Sigmoid colon (tissue), 7 donors: Measurements from ENCODE around the gene YTHDF1. TPM values are rescaled to one million over a fixed set of nuclear protein-coding genes. Genes with fewer than 3 reads are reported as not detected.

Experiments used
- DNase-seq: peaks from one replicate; pipeline ENCODE4 v3.0.0-alpha.2; 2019
- H3K27ac ChIP-seq, 4 donors: fragments of 200-600 bp; sonication (generic); one replicate each; pipeline ENCODE4 v1.5.1; 2016 to 2019; ENCODE audit warnings: mild to moderate bottlenecking in 1 of 4
- H3K27me3 ChIP-seq, 3 donors: fragments of 200-600 bp; sonication (generic); one replicate each; pipeline ENCODE4 v1.5.1; 2019; ENCODE audit warnings: mild to moderate bottlenecking in 1 of 3
- H3K36me3 ChIP-seq, 4 donors: fragments of 200-600 bp; sonication (generic); one replicate each; pipeline ENCODE4 v1.5.1; 2016 to 2019
- H3K4me1 ChIP-seq, 4 donors: fragments of 200-600 bp; sonication (generic); one replicate each; pipeline ENCODE4 v1.5.1; 2017 to 2019
- H3K4me3 ChIP-seq, 4 donors: fragments of 200-600 bp; sonication (generic); one replicate each; pipeline ENCODE4 v1.5.1; 2017 to 2019; ENCODE audit warnings: mild to moderate bottlenecking in 2 of 4, moderate library complexity in 1 of 4
- H3K9me3 ChIP-seq, 4 donors: fragments of 200-600 bp in 3 of 4; sonication (generic) in 3 of 4; one replicate each; pipeline versions ENCODE4 v1.5.1 to v1.6.1; 2013 to 2019
- EP300 ChIP-seq, 4 donors: sonication (generic); formaldehyde crosslinking; IDR thresholded peaks; one replicate each; pipeline ENCODE4 v1.6.1; 2017; ENCODE audit warnings: antibody characterized with exemption in 4 of 4
- POLR2A ChIP-seq, 2 donors: fragments of 450-650 bp; IDR thresholded peaks; one replicate each; pipeline ENCODE4 v1.6.1; 2016; ENCODE audit warnings: antibody characterized with exemption in 2 of 2, mild to moderate bottlenecking in 2 of 2, moderate library complexity in 2 of 2
- POLR2AphosphoS5 ChIP-seq, 4 donors: sonication (generic); formaldehyde crosslinking; IDR thresholded peaks; one replicate each; pipeline ENCODE4 v1.6.1; 2017; ENCODE audit warnings: antibody characterized with exemption in 4 of 4
- WGBS, 2 donors: extraction: QIAGEN DNeasy Blood & Tissue Kit; methylation state at CpG; one replicate each; pipeline ENCODE4 v1.1.7; 2013; 5-methylcytosine and 5-hydroxymethylcytosine counted together
- intact Hi-C: fragments of 100-400 bp; cut with DNase I; formaldehyde crosslinking; loops from one replicate; pipeline ENCODE4 v1.15.1; 2023
- polyA plus RNA-seq, 3 donors: library from polyadenylated mRNA; stranded (reverse); fragments of 200-250 nt; gene quantifications; one replicate each; pipeline ENCODE4 v1.2.3, GENCODE V29; 2013
- total RNA-seq, 4 donors: library from RNA; depleted of rRNA; stranded (reverse); fragments of >200 nt; gene quantifications; one replicate each; pipeline ENCODE4 v1.1.0, GENCODE V29; 2016
- TF ChIP-seq, protein P1 (sequence below), 4 experiments: fragments of 450-650 bp in 3 of 4; fragments of 200-600 bp in 1 of 4; IDR thresholded peaks; one replicate each; pipeline ENCODE4 v1.5.1; 2016 to 2019; ENCODE audit warnings: antibody characterized with exemption in 4 of 4, mild to moderate bottlenecking in 3 of 4, moderate library complexity in 2 of 4
- donor health status: healthy with polysubstance abuse.
- donor health status: Bipolar disorder and iron deficiency.
- donor health status: healthy.

The YTHDF1 gene
- total and polyA plus RNA-seq, 7 donors, result 15.3 to 25.0 (median 22.4) TPM

DNA sequence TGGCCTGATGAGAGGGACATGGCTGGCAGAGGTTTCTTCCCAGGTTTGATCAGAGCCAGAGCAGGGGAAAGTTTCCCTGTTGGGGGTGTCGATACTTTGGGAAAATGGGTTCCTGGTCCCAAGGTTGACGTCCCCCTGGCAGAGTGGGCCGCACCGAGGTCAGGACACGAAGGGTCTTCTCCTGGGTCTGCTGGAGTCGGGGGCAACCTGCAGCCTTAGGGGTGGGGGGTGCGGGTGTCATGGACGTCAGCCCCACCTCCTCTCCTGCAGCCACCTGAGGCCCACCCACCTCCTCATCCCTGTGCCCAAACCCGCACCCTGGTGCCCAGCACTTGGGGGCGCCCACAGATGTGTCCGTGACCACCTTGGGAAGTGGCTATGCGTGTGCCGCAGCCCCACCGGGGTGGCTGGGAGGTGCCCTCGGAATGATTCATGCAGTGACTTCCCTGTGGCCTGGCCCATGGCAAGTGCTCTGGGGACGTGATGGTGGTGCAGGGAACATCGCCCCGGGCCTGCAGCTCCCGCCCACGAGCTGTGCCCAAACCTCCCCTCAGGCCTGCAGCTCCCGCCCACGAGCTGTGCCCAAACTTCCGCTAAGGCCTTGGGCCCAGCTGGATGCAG is 64.9 kb downstream of the YTHDF1 start:
- intact Hi-C loops, result no loop called here
- no peak for DNase-seq
- TF ChIP-seq EP300 (IDR thresholded peaks at IDR 0.05), result no peak
- no peak for TF ChIP-seq POLR2AphosphoS5 (IDR thresholded peaks at IDR 0.05)
- TF ChIP-seq POLR2A (IDR thresholded peaks at IDR 0.05), result no peak
- TF ChIP-seq, protein P1, sequence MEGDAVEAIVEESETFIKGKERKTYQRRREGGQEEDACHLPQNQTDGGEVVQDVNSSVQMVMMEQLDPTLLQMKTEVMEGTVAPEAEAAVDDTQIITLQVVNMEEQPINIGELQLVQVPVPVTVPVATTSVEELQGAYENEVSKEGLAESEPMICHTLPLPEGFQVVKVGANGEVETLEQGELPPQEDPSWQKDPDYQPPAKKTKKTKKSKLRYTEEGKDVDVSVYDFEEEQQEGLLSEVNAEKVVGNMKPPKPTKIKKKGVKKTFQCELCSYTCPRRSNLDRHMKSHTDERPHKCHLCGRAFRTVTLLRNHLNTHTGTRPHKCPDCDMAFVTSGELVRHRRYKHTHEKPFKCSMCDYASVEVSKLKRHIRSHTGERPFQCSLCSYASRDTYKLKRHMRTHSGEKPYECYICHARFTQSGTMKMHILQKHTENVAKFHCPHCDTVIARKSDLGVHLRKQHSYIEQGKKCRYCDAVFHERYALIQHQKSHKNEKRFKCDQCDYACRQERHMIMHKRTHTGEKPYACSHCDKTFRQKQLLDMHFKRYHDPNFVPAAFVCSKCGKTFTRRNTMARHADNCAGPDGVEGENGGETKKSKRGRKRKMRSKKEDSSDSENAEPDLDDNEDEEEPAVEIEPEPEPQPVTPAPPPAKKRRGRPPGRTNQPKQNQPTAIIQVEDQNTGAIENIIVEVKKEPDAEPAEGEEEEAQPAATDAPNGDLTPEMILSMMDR (IDR thresholded peaks at IDR 0.05), result no peak
- Histone ChIP-seq H3K9me3 (peaks cover 0 to 4% (median 0%) of the 10 kb centered on the region in 4 donors), H3K4me3 (no peak overlapping the region), H3K27me3 (peaks cover 0 to 74% (median 50%) of the 10 kb centered on the region in 3 donors), H3K4me1 (peaks cover 0 to 5% (median 0%) of the 10 kb centered on the region in 4 donors), H3K27ac (peak overlapping the region in 2 of 4 donors; percentile 14 to 27), H3K36me3 (no peaks in the 10 kb centered on the region)
- 65 to 79% methylated on average over 23 of the region's 23 CpGs for WGBS, 2 donors

DNA sequence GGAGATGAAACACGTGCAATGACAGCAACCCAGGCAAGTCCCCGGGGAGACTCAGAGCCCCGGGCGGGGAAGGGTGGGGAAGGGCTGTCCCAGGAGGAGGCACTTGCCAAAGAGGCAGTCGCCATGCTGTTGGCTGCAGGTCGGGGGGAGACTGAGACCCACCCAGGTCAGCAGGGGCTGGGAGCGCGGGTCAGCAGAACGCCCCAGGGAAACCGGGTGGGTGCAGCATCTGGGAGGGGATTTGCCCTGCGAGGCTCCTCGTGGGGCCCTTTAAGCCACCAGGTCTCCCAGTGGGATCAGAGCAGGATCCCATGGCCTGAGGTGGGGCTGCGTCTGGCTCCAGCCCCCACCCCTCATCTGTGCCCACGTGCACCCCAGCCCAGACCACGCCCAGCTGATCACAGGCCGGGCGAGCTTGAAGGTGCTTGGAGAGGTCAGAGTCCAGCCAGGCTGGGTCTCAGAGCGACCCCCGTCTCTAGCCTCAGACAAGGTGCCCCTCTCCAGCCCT is 65.5 kb downstream of the YTHDF1 start:
- Histone ChIP-seq H3K4me3 (no peak overlapping the region), H3K27ac (no peak overlapping the region), H3K4me1 (peaks cover 0 to 5% (median 0%) of the 10 kb centered on the region in 4 donors), H3K36me3 (no peaks in the 10 kb centered on the region), H3K9me3 (peaks cover 0 to 4% (median 0%) of the 10 kb centered on the region in 4 donors), H3K27me3 (peaks cover 0 to 73% (median 44%) of the 10 kb centered on the region in 3 donors)
- intact Hi-C loops, result no loop called here
- DNase-seq, result no peak
- 42 to 65% methylated on average over 19 of the region's 19 CpGs for WGBS, 2 donors
- TF ChIP-seq POLR2A (IDR thresholded peaks at IDR 0.05) (no peak), EP300 (IDR thresholded peaks at IDR 0.05) (no peak), POLR2AphosphoS5 (IDR thresholded peaks at IDR 0.05) (no peak)
- TF ChIP-seq, protein P1 (IDR thresholded peaks at IDR 0.05), result no peak

DNA sequence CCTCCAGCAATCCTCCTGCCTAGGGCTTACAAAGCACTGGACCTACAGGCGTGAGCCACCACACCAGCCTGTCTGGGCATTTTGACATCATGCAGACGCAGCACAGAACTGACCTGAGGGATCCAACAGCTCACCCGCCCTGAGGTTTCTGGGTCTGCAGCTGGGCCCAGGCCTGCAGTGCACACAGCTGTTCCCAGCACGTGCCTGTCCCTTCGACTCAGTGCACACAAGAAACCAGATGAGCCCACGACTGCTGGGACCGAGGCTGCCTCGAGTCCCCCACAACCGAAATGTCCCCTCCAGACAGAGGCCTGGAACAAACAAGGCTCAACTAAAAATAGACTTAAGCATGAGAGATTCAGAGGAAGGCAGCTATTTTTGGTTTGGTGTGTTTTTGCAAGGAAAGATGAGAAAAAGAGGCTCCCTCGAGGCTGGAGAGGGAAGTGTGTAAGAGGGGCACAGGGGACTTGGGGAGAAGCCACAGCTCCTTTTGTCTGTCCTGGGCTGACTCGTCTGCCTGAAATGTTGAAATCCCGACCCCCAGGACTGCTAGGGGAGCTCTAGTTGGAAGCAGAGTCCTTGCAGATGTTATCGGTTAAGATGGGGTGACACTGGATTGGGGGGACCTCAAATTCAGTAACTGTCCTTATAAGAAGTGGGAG is 66.3 kb downstream of the YTHDF1 start:
- intact Hi-C loops, result no loop called here
- TF ChIP-seq POLR2AphosphoS5 (IDR thresholded peaks at IDR 0.05), result no peak
- Histone ChIP-seq H3K9me3 (peaks cover 0 to 4% (median 0%) of the 10 kb centered on the region in 4 donors), H3K4me3 (no peak overlapping the region), H3K4me1 (peaks cover 0 to 5% (median 0%) of the 10 kb centered on the region in 4 donors), H3K27ac (no peak overlapping the region), H3K36me3 (no peaks in the 10 kb centered on the region), H3K27me3 (peaks cover 0 to 68% (median 38%) of the 10 kb centered on the region in 3 donors)
- WGBS, 2 donors, result 55 to 67% methylated on average over 13 of the region's 13 CpGs
- no peak for DNase-seq

DNA sequence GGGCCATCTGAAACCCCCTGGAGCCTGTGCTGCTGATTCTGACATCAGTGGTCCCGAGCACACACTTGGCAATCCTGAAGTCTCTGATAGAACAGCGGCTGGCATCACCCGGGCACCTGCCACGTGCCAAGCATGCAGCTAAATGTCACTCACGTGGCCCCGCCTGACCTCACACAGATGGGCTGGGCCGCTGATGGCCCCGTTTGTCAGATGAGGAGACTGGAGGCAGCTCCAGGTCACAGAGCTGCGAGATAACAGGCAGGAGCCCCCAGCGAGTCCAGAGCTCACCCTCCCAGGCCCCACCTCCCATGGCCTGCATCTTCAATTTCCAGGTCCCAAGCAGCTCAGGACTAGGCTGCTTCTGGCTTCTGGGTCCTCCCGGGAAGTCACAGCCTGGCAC is 67.2 kb downstream of the YTHDF1 start:
- Histone ChIP-seq H3K4me3 (no peak overlapping the region), H3K9me3 (peaks cover 0 to 4% (median 0%) of the 10 kb centered on the region in 4 donors), H3K27ac (no peak overlapping the region), H3K36me3 (no peaks in the 10 kb centered on the region), H3K4me1 (peaks cover 0 to 5% (median 0%) of the 10 kb centered on the region in 4 donors), H3K27me3 (peaks cover 0 to 63% (median 36%) of the 10 kb centered on the region in 3 donors)
- TF ChIP-seq, protein P1 (IDR thresholded peaks at IDR 0.05), result no peak
- TF ChIP-seq POLR2A (IDR thresholded peaks at IDR 0.05) (no peak), EP300 (IDR thresholded peaks at IDR 0.05) (no peak), POLR2AphosphoS5 (IDR thresholded peaks at IDR 0.05) (no peak)
- WGBS, 2 donors, result 85 to 87% methylated on average over 11 of the region's 11 CpGs
- DNase-seq, result no peak
- intact Hi-C loops, result no loop called here

DNA sequence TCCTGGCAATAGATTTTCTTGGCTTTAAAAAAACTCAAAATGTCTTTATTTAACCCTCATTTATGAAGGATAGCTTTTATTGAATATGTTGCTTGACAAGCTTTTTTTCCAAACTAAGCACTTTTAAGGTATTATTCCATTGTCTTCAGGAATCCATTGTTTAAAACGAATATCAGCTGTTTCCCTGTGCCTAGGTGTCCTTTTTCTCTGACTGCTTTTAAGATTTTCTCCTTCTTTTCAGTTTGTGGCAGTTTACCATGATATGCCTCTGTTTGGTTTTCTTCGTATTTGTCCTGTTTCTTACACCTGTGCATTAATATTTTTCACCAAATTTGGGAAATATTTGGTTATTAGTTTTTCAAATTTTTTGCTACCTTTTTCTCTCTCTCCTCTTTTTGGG is 68.4 kb downstream of the YTHDF1 start:
- no peak overlapping the region for H3K27ac ChIP-seq
- no peaks in the 10 kb centered on the region for H3K36me3 ChIP-seq
- H3K27me3 ChIP-seq, result peaks cover 0 to 51% (median 25%) of the 10 kb centered on the region in 3 donors
- H3K4me1 ChIP-seq, result peaks cover 0 to 5% (median 0%) of the 10 kb centered on the region in 4 donors
- no peak for DNase-seq
- H3K9me3 ChIP-seq, result peaks cover 0 to 4% (median 0%) of the 10 kb centered on the region in 4 donors
- 73 to 80% methylated on average over 2 of the region's 2 CpGs for WGBS, 2 donors
- TF ChIP-seq POLR2AphosphoS5 (IDR thresholded peaks at IDR 0.05), result no peak
- TF ChIP-seq EP300 (IDR thresholded peaks at IDR 0.05), result no peak
- TF ChIP-seq POLR2A (IDR thresholded peaks at IDR 0.05), result no peak
- TF ChIP-seq, protein P1 (IDR thresholded peaks at IDR 0.05), result no peak
- H3K4me3 ChIP-seq, result no peak overlapping the region
- intact Hi-C loops, result no loop called here
